HG03175 (cell line): Measurements from ENCODE around the gene ARHGAP32.
"Not testable (repeated sequence)": the region's sequence is repeated elsewhere in the genome, so short reads cannot be mapped to it uniquely, and the experiment has no call there.

ENCODE experiments used
- ATAC-seq: cut with Tn5 transposase; IDR thresholded peaks from one replicate; pipeline ENCODE4 v1.9.1; 2021; ENCODE audit warnings: mild to moderate bottlenecking, moderate library complexity; ENCODE audit not compliant: unreplicated experiment

The ARHGAP32 gene

DNA sequence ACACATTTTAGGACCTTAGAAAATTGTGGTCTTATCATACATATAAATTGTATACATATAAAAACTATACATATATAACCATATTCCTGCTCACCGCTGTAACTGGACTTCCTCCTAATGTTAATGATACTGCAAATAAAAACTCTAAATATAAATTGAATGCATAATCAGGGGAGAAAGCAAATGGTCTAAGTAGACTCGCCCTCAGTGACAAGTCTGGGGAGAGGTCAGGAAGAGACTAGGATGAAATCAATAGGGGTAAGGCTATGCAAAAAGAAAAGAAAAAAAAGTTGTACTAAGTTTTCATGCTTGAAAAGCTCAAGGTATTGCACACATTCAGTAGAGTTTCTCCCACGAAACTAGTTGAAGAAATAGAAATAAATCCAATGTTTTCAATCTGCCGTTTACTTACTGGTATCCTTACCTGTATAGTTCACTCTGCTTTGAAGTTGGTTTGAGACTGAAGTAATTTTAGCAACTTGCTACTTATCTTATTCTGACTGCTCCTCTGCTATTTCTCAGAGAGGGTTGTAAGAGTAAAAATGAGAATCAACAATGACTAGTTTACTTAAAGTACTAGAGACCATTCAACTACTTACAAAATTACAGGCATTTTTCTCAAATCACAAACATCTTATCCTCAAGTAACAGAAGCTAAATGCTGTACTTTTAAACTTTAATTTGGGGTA is 12.2 kb upstream of the ARHGAP32 start:
- no peak for ATAC-seq

DNA sequence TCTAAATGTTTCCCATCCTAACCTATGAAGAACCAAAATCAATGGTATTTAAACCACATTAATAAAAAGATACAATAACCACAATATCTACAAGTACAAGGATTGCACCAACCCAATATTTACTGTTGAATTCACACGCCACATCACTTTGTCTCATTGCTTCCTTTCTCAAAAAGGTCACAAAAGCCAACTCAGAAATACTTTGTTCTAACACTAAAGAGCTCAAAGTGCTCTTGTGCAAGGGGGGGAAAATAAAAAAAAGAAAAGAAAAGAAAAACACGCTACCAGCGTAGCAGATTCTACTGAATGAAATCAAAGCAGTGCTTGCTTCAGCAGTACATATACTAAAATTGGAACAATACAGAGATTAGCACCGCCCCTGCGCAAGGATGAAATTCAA is 10.5 kb upstream of the ARHGAP32 start:
- no peak for ATAC-seq

DNA sequence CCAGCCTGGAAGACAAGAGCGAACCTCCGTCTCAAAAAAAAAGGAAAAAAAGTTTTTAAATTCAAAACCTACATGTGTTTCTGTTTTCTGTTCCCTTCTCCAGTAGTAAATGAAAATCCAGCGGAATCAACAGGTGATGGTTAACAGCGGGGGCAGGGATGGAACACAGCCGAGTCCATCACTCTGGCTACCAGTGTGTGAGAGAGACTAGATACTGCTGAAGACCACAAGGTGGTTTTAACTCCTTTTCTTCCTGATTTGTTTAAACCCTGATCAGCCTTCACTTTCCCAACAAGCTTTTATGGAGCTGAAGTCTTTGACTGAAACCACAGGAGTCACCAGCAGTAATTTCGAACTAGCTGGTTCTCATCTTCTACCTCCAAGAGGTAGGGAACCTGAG is 3.6 kb upstream of the ARHGAP32 start:
- no peak for ATAC-seq

DNA sequence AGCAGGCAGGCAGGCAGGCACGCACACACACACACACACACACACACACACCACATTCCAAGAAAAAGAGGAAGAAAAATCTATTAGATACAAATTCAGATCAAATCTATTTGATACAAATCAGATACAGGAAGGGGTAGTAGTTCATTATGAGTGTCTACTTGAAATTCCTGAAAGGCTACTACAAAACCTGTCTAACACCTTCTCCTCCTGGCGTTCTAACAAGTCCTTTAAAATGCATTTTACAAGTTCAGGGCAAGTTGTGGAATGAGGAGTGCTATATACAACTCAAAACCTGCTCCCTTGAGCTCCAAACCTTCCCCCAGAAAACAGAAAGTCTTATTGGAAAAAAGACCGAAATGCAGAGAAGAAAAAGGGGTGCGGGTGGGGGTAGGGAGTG is 476 bp downstream of the ARHGAP32 start:
- no peak for ATAC-seq

DNA sequence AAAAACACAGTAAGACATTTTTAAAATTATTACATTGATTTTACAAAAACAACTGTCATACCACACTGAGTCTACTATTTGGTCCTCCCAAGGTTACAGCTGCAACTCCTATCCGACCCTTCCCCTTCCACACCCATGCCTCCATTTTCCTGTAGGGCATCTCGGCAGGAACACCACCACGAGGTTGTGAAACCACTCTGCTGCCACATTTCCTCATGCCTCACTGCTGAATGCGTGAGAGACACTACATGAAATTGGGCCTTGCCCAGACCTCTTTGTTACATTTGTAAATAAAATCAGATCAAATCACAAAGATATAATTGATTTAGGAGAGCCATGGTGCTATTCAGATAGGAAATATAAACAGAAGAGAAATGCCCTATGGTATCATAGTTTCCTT is 2.0 kb downstream of the ARHGAP32 start:
- ATAC-seq = no peak

DNA sequence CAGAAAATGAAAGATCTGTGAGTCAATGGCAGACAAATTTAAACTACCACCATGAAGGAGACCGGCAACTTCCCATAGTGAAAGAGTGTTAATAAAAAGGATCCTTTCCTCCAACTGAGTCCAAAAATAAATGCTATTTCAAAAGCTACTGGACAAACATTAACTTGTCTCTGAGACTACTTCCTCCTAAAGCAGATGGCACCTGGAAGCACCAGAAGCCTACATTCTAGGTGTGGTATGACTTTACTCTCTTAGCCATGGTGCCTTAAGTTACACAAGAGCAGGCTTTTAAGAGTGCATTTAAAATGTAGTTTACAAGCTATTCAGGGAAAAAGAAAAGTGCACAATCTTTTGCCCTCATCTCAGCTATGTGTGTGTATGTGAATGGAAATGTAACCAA is 2.5 kb downstream of the ARHGAP32 start:
- no peak for ATAC-seq

DNA sequence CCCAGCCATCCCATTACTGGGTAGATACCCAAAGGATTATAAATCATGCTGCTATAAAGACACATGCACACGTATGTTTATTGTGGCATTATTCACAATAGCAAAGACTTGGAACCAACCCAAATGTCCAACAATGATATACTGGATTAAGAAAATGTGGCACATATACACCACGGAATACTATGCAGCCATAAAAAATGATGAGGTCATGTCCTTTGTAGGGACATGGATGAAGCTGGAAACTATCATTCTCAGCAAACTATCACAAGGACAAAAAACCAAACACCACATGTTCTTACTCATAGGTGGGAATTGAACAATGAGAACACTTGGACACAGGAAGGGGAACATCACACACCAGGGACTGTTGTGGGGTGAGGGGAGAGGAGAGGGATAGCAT is 7.0 kb downstream of the ARHGAP32 start:
- not testable (repeated sequence) for ATAC-seq

DNA sequence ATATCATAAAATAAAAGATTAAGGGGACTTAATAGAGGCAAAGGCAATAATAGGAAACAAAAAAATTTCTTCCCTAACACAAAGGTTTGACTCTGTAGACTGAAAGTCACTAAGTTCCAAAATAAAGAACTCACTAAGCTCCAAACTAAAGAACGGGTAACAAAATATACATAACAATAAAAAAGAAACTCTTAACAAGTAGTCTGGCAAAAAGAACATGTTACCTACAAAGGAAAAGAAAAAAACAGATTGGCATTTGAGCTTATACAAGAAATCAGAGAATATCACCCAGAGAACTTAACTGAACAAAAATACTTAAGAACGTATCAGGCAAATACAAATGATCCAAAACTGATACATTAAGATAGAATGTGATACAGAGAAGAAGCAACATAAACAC is 7.5 kb downstream of the ARHGAP32 start:
- no peak for ATAC-seq

DNA sequence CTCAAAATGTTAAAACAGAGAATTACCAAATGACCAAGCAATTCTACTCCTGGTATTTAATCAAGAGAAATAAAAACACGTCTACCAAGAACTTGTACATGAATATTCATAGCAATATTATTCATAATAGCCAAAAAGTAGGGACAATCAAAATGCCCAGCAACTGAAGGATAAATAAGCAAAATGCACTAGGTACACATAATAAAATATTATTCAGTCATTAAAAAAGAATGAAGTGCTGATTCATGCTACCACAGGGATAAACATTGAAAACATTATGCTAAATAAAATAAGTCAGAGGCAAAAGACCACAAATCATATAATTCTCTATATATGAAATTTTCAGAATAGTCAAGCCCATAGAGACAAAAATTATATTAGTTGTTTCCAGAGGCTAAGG is 24.8 kb downstream of the ARHGAP32 start:
- no peak for ATAC-seq

DNA sequence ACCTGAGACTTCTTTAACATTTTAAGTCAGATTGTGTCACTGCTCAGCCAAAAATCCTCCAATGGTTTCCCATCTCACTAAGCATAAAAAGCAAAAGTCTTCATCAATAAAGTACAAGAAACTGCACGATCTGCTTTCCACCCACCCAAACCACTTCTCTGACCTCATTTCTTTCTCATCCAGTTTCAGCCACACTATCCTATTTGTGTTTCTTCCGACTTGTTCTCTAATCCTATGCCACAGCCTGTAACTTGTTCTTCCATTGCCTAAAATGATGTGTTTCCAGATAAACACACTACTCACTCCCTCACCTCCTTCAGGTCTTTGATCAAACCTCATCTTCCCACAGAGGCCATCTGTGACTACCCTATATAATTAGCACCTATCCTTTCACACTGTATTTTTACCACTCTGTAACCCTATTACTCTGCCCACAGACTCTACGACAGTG is 28.4 kb downstream of the ARHGAP32 start:
- ATAC-seq = no peak

DNA sequence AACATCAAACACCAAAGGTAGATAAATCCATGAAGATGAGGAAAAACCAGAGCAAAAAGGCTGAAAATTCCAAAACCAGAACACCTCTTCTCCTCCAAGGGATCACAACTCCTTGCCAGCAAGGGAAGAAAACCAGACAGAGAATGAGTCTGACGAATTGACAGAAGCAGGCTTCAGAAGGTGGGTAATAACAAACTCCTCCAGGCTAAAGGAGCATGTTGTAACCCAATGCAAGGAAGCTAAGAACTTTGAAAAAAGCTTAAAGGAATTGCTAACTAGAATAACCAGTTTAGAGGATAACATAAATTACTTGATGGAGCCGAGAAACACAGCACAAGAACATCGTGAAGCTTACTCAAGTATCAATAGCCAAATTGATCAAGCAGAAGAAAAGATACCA is 35.0 kb downstream of the ARHGAP32 start:
- not testable (repeated sequence) for ATAC-seq

DNA sequence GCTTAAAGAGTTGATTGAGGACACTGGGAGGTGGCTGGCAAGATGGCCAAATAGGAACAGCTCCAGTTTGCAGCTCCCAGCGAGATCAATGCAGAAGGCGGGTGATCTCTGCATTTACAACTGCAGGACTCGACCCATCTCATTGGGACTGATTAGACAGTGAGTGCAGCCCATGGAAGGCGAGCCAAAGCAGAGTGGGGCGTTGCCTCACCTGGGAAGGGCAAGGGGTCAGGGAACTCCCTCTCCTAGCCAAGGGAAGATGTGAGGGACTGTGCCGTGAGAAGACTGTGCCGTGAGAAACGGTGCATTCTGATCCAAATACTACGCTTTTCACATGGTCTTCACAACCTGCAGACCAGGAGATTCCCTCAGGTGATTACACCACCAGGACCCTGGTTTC is 36.4 kb downstream of the ARHGAP32 start:
- no peak for ATAC-seq

DNA sequence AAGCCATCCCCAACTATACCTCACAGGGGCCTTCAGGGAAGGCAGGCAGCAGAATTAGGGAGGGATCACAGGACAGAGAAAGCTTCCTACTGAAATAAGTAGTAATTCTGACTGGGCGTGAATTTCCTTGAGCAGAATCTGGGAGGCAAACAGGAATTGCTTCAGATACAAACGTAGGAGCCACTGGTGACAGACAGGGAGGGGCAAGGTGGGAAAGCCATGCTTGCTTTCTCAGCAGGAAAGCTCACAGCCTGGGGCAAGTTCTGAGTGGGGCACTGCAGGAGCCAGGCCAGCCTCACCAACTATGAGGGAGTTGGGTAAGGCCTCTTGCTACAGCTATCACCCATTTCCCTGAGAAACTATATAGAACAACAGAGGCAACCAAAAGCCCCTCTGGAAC is 43.6 kb downstream of the ARHGAP32 start:
- no peak for ATAC-seq

DNA sequence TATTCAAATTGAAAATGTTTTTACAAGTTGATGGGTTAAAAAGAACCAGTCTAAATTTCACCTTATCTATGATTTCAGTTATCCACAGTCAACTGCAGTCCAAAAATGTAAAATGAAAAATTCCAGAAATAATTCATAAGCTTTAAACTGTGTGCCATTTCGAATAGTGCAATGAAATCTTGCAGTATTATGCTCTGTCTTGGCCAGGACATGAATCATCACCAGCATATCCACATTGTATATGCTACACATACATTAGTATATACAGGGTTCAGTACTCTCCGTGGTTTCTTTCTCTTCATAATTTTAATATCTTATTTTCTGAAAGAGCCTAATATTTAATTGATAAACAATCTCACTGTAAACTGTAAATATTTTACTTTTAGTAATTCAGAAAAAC is 45.9 kb downstream of the ARHGAP32 start:
- no peak for ATAC-seq

DNA sequence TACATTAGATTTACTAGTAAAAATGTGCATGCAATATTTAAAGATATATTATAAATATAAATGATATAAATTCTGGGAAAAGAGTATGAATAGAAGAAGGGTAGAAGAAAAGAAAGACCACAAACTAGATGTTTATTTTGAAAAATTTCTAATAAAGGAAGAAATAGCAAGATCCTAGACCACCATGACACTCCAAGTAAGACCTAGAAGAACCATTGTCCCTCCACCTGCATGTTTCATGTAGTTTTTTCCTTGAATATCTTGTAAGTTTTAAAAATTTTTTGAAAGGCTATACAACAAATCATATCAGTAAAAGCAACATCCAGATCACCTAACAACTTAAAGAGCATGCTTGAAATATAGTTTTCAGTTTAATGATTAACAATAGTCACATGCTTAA is 46.8 kb downstream of the ARHGAP32 start:
- ATAC-seq = no peak

DNA sequence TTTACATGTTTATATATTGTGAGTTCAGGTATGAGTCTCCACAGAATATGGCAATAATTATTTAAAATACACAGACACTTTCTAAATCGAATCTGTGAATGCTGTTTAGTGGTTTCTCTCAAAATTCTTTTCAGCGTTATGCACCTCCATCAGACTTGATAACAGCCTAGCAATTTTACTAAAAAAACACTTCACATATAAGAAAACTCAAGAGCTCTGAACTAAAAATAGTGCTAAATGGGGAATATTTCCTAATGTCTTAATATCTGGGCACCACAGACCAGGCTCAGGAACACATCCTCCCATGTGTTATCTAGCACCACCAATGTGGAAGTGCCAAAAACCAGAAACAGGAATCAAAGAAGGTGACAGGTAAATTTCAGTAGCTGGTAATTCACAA is 47.9 kb downstream of the ARHGAP32 start:
- no peak for ATAC-seq

DNA sequence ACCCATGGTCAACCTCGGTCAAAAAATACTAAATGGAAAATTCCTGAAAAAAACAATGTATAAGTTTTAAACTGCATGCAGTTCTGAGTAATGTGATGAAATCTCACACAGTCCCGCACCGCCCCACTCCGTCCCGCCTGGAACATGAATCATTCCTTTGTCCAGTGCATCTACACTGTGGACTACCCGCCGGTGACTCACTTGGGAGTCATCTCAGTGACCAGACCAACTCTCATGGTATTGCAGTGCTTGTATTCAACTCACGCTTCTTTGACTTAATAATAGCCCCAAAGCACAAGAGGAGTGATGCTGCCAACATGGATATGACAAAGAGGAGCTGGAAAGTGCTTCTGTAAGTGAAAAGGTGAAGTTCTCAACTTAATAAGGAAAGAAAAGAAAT is 48.8 kb downstream of the ARHGAP32 start:
- no peak for ATAC-seq

DNA sequence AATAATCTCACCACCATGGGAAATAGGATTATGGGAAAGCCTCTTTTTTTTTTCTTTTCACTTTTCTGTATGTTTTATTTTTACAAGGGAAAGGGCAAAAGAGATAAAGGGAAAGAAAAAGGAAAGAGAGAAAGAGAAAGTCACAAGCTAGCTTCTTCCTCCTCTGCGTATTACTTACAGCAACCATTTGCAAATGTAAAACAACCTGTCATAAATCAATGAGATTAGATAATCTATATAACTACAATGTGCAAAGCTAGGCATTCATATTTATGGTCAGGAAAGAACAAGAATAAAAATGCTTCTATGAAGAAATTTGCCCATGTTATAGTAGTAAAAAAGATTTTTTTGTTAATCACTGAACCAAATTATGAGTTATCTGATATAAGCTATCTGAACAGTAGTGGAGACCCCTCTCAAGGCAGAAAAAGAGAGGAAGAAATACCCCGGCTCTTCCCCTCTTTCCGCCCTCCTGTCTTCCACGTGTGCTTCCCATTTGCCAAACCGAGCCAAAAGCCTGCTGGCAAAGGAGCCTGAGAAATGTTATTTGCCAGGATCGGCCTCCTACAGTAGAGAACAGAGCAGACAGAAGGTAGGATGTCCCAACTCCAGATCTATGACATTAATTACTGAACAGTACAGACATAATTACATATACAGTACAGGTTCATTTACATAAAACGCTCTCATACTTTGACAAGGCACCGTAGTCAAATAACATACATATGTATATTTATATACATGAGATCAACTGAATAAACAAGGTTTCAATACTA is 50.2 kb downstream of the ARHGAP32 start:
- no peak for ATAC-seq

DNA sequence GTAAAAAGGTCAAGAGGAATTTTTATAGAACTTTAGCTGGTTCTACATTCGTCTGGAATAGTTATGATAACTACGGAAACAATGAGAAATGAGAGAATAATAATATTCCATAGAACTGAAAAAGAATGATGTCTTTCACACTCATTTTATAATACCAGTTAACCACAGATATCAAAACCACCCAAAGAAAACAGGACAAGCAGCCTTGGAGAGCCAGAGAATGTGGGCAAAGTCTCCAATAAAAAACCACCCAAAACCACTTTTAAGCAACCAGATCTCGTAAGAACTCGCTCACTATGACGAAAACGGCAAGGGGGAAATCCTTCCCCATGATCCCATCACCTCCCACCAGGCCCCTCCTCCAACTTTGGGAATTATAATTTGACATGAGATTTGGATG is 60.8 kb downstream of the ARHGAP32 start:
- no peak for ATAC-seq

DNA sequence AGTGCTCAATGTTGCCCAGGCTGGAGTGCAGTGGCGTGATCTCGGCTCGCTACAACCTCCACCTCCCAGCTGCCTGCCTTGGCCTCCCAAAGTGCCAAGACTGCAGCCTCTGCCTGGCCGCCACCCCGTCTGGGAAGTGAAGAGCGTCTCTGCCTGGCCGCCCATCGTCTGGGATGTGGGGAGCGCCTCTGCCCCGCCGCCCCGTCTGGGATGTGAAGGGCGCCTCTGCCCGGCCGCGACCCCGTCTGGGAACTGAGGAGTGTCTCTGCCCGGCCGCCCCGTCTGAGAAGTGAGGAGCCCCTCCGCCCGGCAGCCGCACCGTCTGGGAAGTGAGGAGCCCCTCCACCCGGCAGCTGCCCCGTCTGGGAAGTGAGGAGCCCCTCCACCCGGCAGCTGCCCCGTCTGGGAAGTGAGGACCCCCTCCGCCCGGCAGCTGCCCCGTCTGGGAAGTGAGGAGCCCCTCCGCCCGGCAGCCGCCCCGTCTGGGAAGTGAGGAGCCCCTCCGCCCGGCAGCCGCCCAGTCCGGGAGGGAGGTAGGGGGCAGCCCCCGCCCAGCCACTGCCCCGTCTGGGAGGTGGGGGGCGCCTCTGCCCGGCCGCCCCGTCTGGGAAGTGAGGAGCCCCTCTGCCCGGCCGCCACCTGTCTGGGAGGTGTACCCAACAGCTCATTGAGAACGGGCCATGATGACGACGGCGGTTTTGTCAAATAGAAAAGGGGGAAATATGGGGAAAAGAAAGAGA is 63.1 kb downstream of the ARHGAP32 start:
- not testable (repeated sequence) for ATAC-seq

DNA sequence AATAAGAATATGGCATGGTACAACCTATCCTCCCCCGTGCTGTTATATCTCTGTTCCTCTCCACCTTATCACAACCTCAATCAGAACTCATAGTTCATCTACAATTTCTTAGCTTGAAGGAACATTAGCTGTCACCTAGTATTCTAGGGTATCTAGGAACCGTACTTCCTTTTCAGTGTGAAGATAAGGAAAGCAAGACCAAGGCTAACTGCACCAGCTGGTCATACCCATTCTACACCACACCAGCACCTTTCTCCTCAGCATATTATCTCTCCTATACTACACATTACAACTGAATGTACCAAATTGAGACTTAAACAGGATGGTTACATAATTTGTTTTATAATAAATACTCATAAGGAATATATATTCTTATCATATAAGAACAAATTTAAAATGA is 73.1 kb downstream of the ARHGAP32 start:
- no peak for ATAC-seq
